Activated CD4-positive, alpha-beta T cell treated with anti-CD3 and anti-CD28 coated beads, Interleukin-2, amount 10 ng/mL, durations not matched to agents 24 days and 14 days (primary cell): Measurements from ENCODE around the gene HIC1. TPM values are rescaled to one million over a fixed set of nuclear protein-coding genes. Genes with fewer than 3 reads are reported as not detected.

Experiments
- DNase-seq: peaks from one replicate; pipeline ENCODE4 v3.0.0; 2022
- H3K27ac Mint-ChIP-seq: one replicate; pipeline ENCODE4 v1.8.0; 2022; ENCODE audit warnings: mild to moderate bottlenecking, mixed read lengths
- H3K27me3 Mint-ChIP-seq: one replicate; pipeline ENCODE4 v1.8.0; 2022; ENCODE audit warnings: mixed read lengths
- H3K36me3 Mint-ChIP-seq: one replicate; pipeline ENCODE4 v1.8.0; 2022; ENCODE audit warnings: low read depth, mild to moderate bottlenecking, mixed read lengths
- H3K4me1 Mint-ChIP-seq: one replicate; pipeline ENCODE4 v1.8.0; 2021; ENCODE audit warnings: mixed read lengths
- H3K4me3 Mint-ChIP-seq: one replicate; pipeline ENCODE4 v1.8.0; 2022; ENCODE audit warnings: mild to moderate bottlenecking, moderate library complexity, mixed read lengths
- H3K9me3 Mint-ChIP-seq: one replicate; pipeline ENCODE4 v1.8.0; 2021; ENCODE audit warnings: mixed read lengths
- intact Hi-C: fragments of 100-400 bp; cut with micrococcal nuclease; formaldehyde crosslinking; loops from one replicate; pipeline ENCODE4 v1.15.1; 2023
- total RNA-seq: library from RNA; stranded (reverse); gene quantifications from 2 replicates; pipeline ENCODE4 v1.2.3, GENCODE V29; 2022

HIC1 gene
- total RNA-seq, 1 donor from 2014 or later, result 51.6 TPM

GRCh38 chr17:2047590-2047989 is 7.3 kb upstream of the HIC1 start:
- no peak overlapping the region for H3K4me3 Mint-ChIP-seq
- H3K9me3 Mint-ChIP-seq, result no peaks in the 10 kb centered on the region
- no peak for DNase-seq
- intact Hi-C loops, result no loop called here
- peaks cover 26% of the 10 kb centered on the region for H3K36me3 Mint-ChIP-seq
- peaks cover 31% of the 10 kb centered on the region for H3K4me1 Mint-ChIP-seq
- peaks cover 6% of the 10 kb centered on the region for H3K27me3 Mint-ChIP-seq
- no peak overlapping the region for H3K27ac Mint-ChIP-seq

- Mint-ChIP-seq H3K27me3 (peaks cover 9% of the 10 kb centered on the region), H3K4me3 (peak overlapping the region; percentile 78), H3K9me3 (no peaks in the 10 kb centered on the region), H3K27ac (no peak overlapping the region), H3K4me1 (peaks cover 29% of the 10 kb centered on the region), H3K36me3 (peaks cover 17% of the 10 kb centered on the region)
- intact Hi-C loops, result no loop called here
- DNase-seq, result no peak
These were observed 6.1 kb upstream of the HIC1 start for GRCh38 chr17:2048805-2049204.

- Mint-ChIP-seq H3K4me3 (peak overlapping the region; percentile 78), H3K27ac (peak overlapping the region; percentile 80), H3K36me3 (peaks cover 12% of the 10 kb centered on the region), H3K27me3 (peaks cover 9% of the 10 kb centered on the region), H3K4me1 (peaks cover 33% of the 10 kb centered on the region), H3K9me3 (no peaks in the 10 kb centered on the region)
- DNase-seq, result peak; percentile 98
- intact Hi-C loops, result loop anchor here (2.0 kb wide), 1 partner anchor 333 kb away; no protein-coding TSS in a partner anchor
These were observed 5.3 kb upstream of the HIC1 start for GRCh38 chr17:2049333-2050299.

- Mint-ChIP-seq H3K27me3 (peaks cover 9% of the 10 kb centered on the region), H3K4me1 (peaks cover 31% of the 10 kb centered on the region), H3K9me3 (no peaks in the 10 kb centered on the region), H3K27ac (no peak overlapping the region), H3K36me3 (peaks cover 7% of the 10 kb centered on the region), H3K4me3 (no peak overlapping the region)
- intact Hi-C loops, result loop anchor here (2.0 kb wide), 1 partner anchor 334 kb away; no protein-coding TSS in a partner anchor
- peak; percentile 92 for DNase-seq
These were observed 4.4 kb upstream of the HIC1 start for GRCh38 chr17:2050300-2051060.

GRCh38 chr17:2051061-2051932 is 3.6 kb upstream of the HIC1 start:
- H3K4me1 Mint-ChIP-seq, result peaks cover 31% of the 10 kb centered on the region

GRCh38 chr17:2051933-2052559 is 2.9 kb upstream of the HIC1 start:
- intact Hi-C loops, result loop anchor here (2.0 kb wide), 1 partner anchor 335 kb away; no protein-coding TSS in a partner anchor
- H3K4me1 Mint-ChIP-seq, result peaks cover 31% of the 10 kb centered on the region
- H3K27me3 Mint-ChIP-seq, result peaks cover 9% of the 10 kb centered on the region
- H3K36me3 Mint-ChIP-seq, result peaks cover 6% of the 10 kb centered on the region
- DNase-seq, result no peak
- H3K4me3 Mint-ChIP-seq, result peak overlapping the region; percentile 26
- no peaks in the 10 kb centered on the region for H3K9me3 Mint-ChIP-seq
- H3K27ac Mint-ChIP-seq, result peak overlapping the region; percentile 66

More at GRCh38 chr17:2051061-2051932, 3.6 kb upstream of the HIC1 start:
- intact Hi-C loops, result loop anchor here (2.0 kb wide), 1 partner anchor 334 kb away; no protein-coding TSS in a partner anchor
- Mint-ChIP-seq H3K27me3 (peaks cover 9% of the 10 kb centered on the region), H3K36me3 (peaks cover 6% of the 10 kb centered on the region), H3K4me3 (peak overlapping the region; percentile 34), H3K9me3 (no peaks in the 10 kb centered on the region), H3K27ac (peak overlapping the region; percentile 66)
- DNase-seq, result peak; percentile 75

GRCh38 chr17:2053380-2054261 is 1.3 kb upstream of the HIC1 start:
- Mint-ChIP-seq H3K4me3 (peak overlapping the region; percentile 86), H3K9me3 (no peaks in the 10 kb centered on the region), H3K36me3 (peaks cover 6% of the 10 kb centered on the region), H3K4me1 (peaks cover 26% of the 10 kb centered on the region), H3K27ac (peak overlapping the region; percentile 88), H3K27me3 (peaks cover 9% of the 10 kb centered on the region)
- DNase-seq, result peak; percentile 94
- intact Hi-C loops, result loop anchor here (1.0 to 2.0 kb wide), 7 partner anchors 17 to 347 kb away; partner anchors contain the start of genes MNT, SGSM2 and TSR1

GRCh38 chr17:2054262-2054511 is 716 bp upstream of the HIC1 start:
- Mint-ChIP-seq H3K9me3 (no peaks in the 10 kb centered on the region), H3K36me3 (peaks cover 5% of the 10 kb centered on the region), H3K27me3 (peaks cover 9% of the 10 kb centered on the region), H3K27ac (peak overlapping the region; percentile 88), H3K4me1 (peaks cover 21% of the 10 kb centered on the region), H3K4me3 (peak overlapping the region; percentile 86)
- peak; percentile 87 for DNase-seq
- intact Hi-C loops, result loop anchor here (1.0 to 2.0 kb wide), 7 partner anchors 17 to 347 kb away; partner anchors contain the start of genes MNT, SGSM2 and TSR1

- Mint-ChIP-seq H3K4me1 (peaks cover 30% of the 10 kb centered on the region), H3K4me3 (peak overlapping the region; percentile 83), H3K9me3 (no peaks in the 10 kb centered on the region), H3K36me3 (peaks cover 19% of the 10 kb centered on the region), H3K27me3 (peaks cover 9% of the 10 kb centered on the region), H3K27ac (peak overlapping the region; percentile 60)
- DNase-seq, result peak; percentile 89
- intact Hi-C loops, result loop anchor here (1.0 to 2.0 kb wide), 5 partner anchors 15 to 345 kb away; partner anchors contain the start of genes MNT, SGSM2, SMG6 and SRR
These were observed 646 bp downstream of the HIC1 start for GRCh38 chr17:2055292-2056205.

GRCh38 chr17:2056206-2057174 is 1.6 kb downstream of the HIC1 start:
- Mint-ChIP-seq H3K36me3 (peaks cover 22% of the 10 kb centered on the region), H3K4me1 (peaks cover 34% of the 10 kb centered on the region), H3K27me3 (peaks cover 9% of the 10 kb centered on the region), H3K4me3 (peak overlapping the region; percentile 83), H3K27ac (peak overlapping the region; percentile 86), H3K9me3 (no peaks in the 10 kb centered on the region)
- intact Hi-C loops, result no loop called here
- peak; percentile 87 for DNase-seq
